ENCODE measurements around the gene PDXP.

- TF ChIP-seq ATF3 (IDR thresholded peaks at IDR 0.05), result no peak
- TF ChIP-seq REST (IDR thresholded peaks at IDR 0.05), result no peak
- no peak for TF ChIP-seq YY1 (IDR thresholded peaks at IDR 0.05)
- TF ChIP-seq CTCF (IDR thresholded peaks at IDR 0.05; ENCODE audit: low read depth, low read length, missing input control), result no peak
- no peak for TF ChIP-seq TAF1 (conservative IDR thresholded peaks at IDR 0.05)
- TF ChIP-seq NR2F2 (IDR thresholded peaks at IDR 0.05), result no peak
- TF ChIP-seq EGR1 (IDR thresholded peaks at IDR 0.05; ENCODE audit: low read depth in 2 of 2), result no peak
- no peak for TF ChIP-seq RAD21 (IDR thresholded peaks at IDR 0.05)
- no peak for TF ChIP-seq MAX (IDR thresholded peaks at IDR 0.05)
- TF ChIP-seq JUND (IDR thresholded peaks at IDR 0.05), result no peak
- TF ChIP-seq GABPA (IDR thresholded peaks at IDR 0.05 in 1 of 2, conservative IDR thresholded peaks at IDR 0.05 in 1 of 2), result no peak
- no peak for TF ChIP-seq ZBTB33 (IDR thresholded peaks at IDR 0.05)
- TF ChIP-seq HNF4G (IDR thresholded peaks at IDR 0.05), result no peak
Observed at GRCh38 chr22:37625737-37626136, 32.8 kb upstream of the PDXP start.

Data from liver (tissue), 3 donors.